ENCODE data around the gene GLB1L2. TPM values are rescaled to one million over a fixed set of nuclear protein-coding genes. Genes with fewer than 3 reads are reported as not detected.

GLB1L2 gene
- total RNA-seq, 2 donors from 2014 or later, result 9.9 to 12.5 TPM

GRCh38 chr11:134383576-134384221 is 51.9 kb downstream of the GLB1L2 start:
- H3K9me3 ChIP-seq (ENCODE audit: control insufficient read depth, low read length), result no peaks in the 10 kb centered on the region
- no peak overlapping the region for H3K4me3 ChIP-seq (ENCODE audit: low read length)
- no peaks in the 10 kb centered on the region for H3K36me3 Mint-ChIP-seq (ENCODE audit: low read depth)
- peaks cover 2% of the 10 kb centered on the region for H3K4me1 Mint-ChIP-seq
- H3K4me1 ChIP-seq (ENCODE audit: control insufficient read depth, insufficient read depth, low read length), result no peaks in the 10 kb centered on the region
- no peaks in the 10 kb centered on the region for H3K9me3 Mint-ChIP-seq
- no peak overlapping the region for H3K4me3 Mint-ChIP-seq
- H3K27me3 Mint-ChIP-seq (ENCODE audit: insufficient read depth), result no peaks in the 10 kb centered on the region
- no peak overlapping the region for H3K27ac ChIP-seq (ENCODE audit: low read depth, low read length)
- 96% methylated on average over 66 to 78 of the region's 78 CpGs for WGBS, 2 experiments (ENCODE audit: insufficient coverage in 1 of 2, insufficient read length in 1 of 2)
- DNase-seq, result no peak
- TF ChIP-seq, protein P1, sequence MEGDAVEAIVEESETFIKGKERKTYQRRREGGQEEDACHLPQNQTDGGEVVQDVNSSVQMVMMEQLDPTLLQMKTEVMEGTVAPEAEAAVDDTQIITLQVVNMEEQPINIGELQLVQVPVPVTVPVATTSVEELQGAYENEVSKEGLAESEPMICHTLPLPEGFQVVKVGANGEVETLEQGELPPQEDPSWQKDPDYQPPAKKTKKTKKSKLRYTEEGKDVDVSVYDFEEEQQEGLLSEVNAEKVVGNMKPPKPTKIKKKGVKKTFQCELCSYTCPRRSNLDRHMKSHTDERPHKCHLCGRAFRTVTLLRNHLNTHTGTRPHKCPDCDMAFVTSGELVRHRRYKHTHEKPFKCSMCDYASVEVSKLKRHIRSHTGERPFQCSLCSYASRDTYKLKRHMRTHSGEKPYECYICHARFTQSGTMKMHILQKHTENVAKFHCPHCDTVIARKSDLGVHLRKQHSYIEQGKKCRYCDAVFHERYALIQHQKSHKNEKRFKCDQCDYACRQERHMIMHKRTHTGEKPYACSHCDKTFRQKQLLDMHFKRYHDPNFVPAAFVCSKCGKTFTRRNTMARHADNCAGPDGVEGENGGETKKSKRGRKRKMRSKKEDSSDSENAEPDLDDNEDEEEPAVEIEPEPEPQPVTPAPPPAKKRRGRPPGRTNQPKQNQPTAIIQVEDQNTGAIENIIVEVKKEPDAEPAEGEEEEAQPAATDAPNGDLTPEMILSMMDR (conservative IDR thresholded peaks at IDR 0.05), result no peak
- no peak overlapping the region for H3K27ac Mint-ChIP-seq
- H3K9ac ChIP-seq (ENCODE audit: extremely low read depth, low read length, poor library complexity, severe bottlenecking), result no peak overlapping the region
- no peaks in the 10 kb centered on the region for H3K36me3 ChIP-seq (ENCODE audit: control insufficient read depth, insufficient read depth, low read length)
- no peaks in the 10 kb centered on the region for H3K27me3 ChIP-seq (ENCODE audit: control insufficient read depth, insufficient read depth, low read length, poor library complexity, severe bottlenecking)

DNA sequence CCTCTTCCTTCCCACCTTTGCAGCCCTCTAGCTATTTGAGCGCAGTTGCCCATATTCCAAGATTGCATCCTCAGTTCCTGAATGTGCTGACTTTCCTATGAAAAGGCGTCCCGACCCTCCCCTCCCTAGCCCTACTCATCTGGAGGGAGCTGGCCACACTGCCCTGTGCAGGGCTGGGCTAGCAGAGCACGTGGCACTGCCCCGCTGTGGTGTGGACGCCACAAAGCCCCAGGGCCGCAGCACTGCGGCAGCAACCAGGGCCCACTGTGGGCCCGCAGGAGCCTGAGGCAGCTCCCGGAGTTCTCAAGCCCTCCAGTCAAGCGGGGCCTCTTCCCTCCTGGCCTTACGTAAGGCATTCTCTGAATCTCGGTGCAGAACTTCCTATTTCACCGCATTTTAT is 52.6 kb downstream of the GLB1L2 start:
- Mint-ChIP-seq H3K27me3 (ENCODE audit: insufficient read depth) (no peaks in the 10 kb centered on the region), H3K4me1 (peaks cover 2% of the 10 kb centered on the region), H3K4me3 (no peak overlapping the region), H3K27ac (no peak overlapping the region), H3K36me3 (ENCODE audit: low read depth) (no peaks in the 10 kb centered on the region), H3K9me3 (no peaks in the 10 kb centered on the region)
- no peak for DNase-seq
- Histone ChIP-seq H3K4me3 (ENCODE audit: low read length) (no peak overlapping the region), H3K36me3 (ENCODE audit: control insufficient read depth, insufficient read depth, low read length) (no peaks in the 10 kb centered on the region), H3K27me3 (ENCODE audit: control insufficient read depth, insufficient read depth, low read length, poor library complexity, severe bottlenecking) (no peaks in the 10 kb centered on the region), H3K27ac (ENCODE audit: low read depth, low read length) (no peak overlapping the region), H3K4me1 (ENCODE audit: control insufficient read depth, insufficient read depth, low read length) (no peaks in the 10 kb centered on the region), H3K9me3 (ENCODE audit: control insufficient read depth, low read length) (no peaks in the 10 kb centered on the region), H3K9ac (ENCODE audit: extremely low read depth, low read length, poor library complexity, severe bottlenecking) (no peak overlapping the region)
- TF ChIP-seq, protein P1 (conservative IDR thresholded peaks at IDR 0.05), result no peak
- WGBS, 2 experiments (ENCODE audit: insufficient coverage in 1 of 2, insufficient read length in 1 of 2), result 93 to 97% methylated on average over 10 to 14 of the region's 14 CpGs

- Mint-ChIP-seq H3K27ac (no peak overlapping the region), H3K4me1 (peaks cover 2% of the 10 kb centered on the region), H3K36me3 (ENCODE audit: low read depth) (no peaks in the 10 kb centered on the region), H3K9me3 (no peaks in the 10 kb centered on the region), H3K4me3 (no peak overlapping the region), H3K27me3 (ENCODE audit: insufficient read depth) (no peaks in the 10 kb centered on the region)
- TF ChIP-seq, protein P1 (conservative IDR thresholded peaks at IDR 0.05), result no peak
- no peaks in the 10 kb centered on the region for H3K36me3 ChIP-seq (ENCODE audit: control insufficient read depth, insufficient read depth, low read length)
- no peak overlapping the region for H3K9ac ChIP-seq (ENCODE audit: extremely low read depth, low read length, poor library complexity, severe bottlenecking)
- H3K4me1 ChIP-seq (ENCODE audit: control insufficient read depth, insufficient read depth, low read length), result no peaks in the 10 kb centered on the region
- H3K9me3 ChIP-seq (ENCODE audit: control insufficient read depth, low read length), result no peaks in the 10 kb centered on the region
- 94% methylated on average over 12 to 15 of the region's 15 CpGs for WGBS, 2 experiments (ENCODE audit: insufficient coverage in 1 of 2, insufficient read length in 1 of 2)
- no peak for DNase-seq
- no peak overlapping the region for H3K4me3 ChIP-seq (ENCODE audit: low read length)
- no peak overlapping the region for H3K27ac ChIP-seq (ENCODE audit: low read depth, low read length)
- H3K27me3 ChIP-seq (ENCODE audit: control insufficient read depth, insufficient read depth, low read length, poor library complexity, severe bottlenecking), result no peaks in the 10 kb centered on the region
Measured at GRCh38 chr11:134385171-134385570, 53.4 kb downstream of the GLB1L2 start.
